SK-N-SH (cell line): ENCODE measurements around the gene ANKMY1.

Experiments
- CHD2 ChIP-seq: fragments of 150-350 bp; IDR thresholded peaks from 2 replicates; pipeline ENCODE4 v1.6.1; 2018; ENCODE audit warnings: low read length; ENCODE audit not compliant: partially characterized antibody
- EZH2phosphoT487 ChIP-seq: fragments of 200-600 bp; sonication (generic); IDR thresholded peaks from 2 replicates; pipeline ENCODE4 v1.6.1; 2017; ENCODE audit warnings: low read depth, mixed run types, mild to moderate bottlenecking, antibody characterized with exemption, moderate library complexity, borderline replicate concordance
- FOXJ3 ChIP-seq: sonication (generic); formaldehyde crosslinking; IDR thresholded peaks from 2 replicates; pipeline ENCODE4 v1.5.1; 2020; ENCODE audit warnings: mild to moderate bottlenecking, missing genetic modification reagents
- GABPA ChIP-seq: IDR thresholded peaks from 2 replicates; pipeline ENCODE4 v1.4.0; 2012; ENCODE audit warnings: low read depth, mild to moderate bottlenecking
- MXI1 ChIP-seq: IDR thresholded peaks from 2 replicates; pipeline ENCODE4 v1.6.1; 2012; ENCODE audit warnings: mild to moderate bottlenecking, low read depth, low read length, improper control_type of control experiment
- POLR2AphosphoS5 ChIP-seq: IDR thresholded peaks from 2 replicates; pipeline ENCODE4 v1.6.1; 2012; ENCODE audit warnings: low read depth, low read length
- RAD21 ChIP-seq: IDR thresholded peaks from 2 replicates; pipeline ENCODE4 v1.6.1; 2012; ENCODE audit warnings: mild to moderate bottlenecking, low read length
- RCOR1 ChIP-seq: fragments of 150-350 bp; IDR thresholded peaks from 2 replicates; pipeline ENCODE4 v1.6.1; 2017; ENCODE audit warnings: antibody characterized with exemption, low read length
- SIN3A ChIP-seq: IDR thresholded peaks from 2 replicates; pipeline ENCODE4 v1.6.1; 2012; ENCODE audit warnings: low read depth, mild to moderate bottlenecking, low read length, moderate library complexity, borderline replicate concordance
- TF ChIP-seq, protein P1 (sequence below): fragments of 200-600 bp; sonication (generic); IDR thresholded peaks from 2 replicates; pipeline ENCODE4 v1.6.1; 2017; ENCODE audit warnings: antibody characterized with exemption, mild to moderate bottlenecking, moderate library complexity
- TF ChIP-seq, protein P2 (sequence below): IDR thresholded peaks from 2 replicates; pipeline ENCODE4; 2012
- TF ChIP-seq, protein P3 (sequence below): IDR thresholded peaks from 2 replicates; pipeline ENCODE4 v1.6.1; 2012; ENCODE audit warnings: mild to moderate bottlenecking, low read depth, low read length, moderate library complexity
- TF ChIP-seq, protein P4 (sequence below): fragments of 150-350 bp; IDR thresholded peaks from 2 replicates; pipeline ENCODE4 v1.6.1; 2017; ENCODE audit warnings: antibody characterized with exemption, low read length, low read depth, borderline replicate concordance

DNA sequence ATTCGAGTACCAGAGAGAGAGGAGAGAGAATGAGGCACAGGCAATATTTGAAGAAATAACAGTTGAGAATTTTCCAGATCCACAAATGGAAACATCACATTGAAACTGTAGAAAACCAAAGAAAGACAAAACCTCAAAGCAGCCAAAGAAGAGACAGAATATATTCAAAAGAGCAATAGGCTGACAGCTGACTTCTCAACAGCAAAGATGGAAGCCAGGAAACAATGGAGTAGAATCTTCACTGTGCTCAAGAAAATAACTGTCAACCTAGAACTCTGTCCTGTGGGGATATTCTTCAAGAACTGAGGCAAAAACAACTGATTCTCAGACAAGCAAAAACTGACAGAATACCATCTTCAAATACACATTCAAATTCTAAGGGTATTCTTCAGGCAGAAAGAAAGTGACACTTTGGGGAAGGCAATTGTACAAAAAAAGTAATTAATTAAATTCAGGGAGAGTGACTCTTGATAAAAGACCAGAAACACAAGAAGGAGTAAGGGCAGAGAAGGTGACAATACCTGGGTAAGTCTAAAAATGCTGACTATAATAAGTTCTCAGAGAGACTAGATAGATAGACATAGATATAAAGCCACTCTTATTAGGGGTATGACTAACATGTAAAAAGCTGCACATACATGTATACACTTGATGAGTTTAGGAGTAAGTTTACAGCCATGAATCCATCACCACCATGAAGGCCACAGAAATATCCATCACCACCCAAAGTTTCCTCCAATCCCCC, 25.6 kb downstream of the ANKMY1 start:
- TF ChIP-seq, protein P1, sequence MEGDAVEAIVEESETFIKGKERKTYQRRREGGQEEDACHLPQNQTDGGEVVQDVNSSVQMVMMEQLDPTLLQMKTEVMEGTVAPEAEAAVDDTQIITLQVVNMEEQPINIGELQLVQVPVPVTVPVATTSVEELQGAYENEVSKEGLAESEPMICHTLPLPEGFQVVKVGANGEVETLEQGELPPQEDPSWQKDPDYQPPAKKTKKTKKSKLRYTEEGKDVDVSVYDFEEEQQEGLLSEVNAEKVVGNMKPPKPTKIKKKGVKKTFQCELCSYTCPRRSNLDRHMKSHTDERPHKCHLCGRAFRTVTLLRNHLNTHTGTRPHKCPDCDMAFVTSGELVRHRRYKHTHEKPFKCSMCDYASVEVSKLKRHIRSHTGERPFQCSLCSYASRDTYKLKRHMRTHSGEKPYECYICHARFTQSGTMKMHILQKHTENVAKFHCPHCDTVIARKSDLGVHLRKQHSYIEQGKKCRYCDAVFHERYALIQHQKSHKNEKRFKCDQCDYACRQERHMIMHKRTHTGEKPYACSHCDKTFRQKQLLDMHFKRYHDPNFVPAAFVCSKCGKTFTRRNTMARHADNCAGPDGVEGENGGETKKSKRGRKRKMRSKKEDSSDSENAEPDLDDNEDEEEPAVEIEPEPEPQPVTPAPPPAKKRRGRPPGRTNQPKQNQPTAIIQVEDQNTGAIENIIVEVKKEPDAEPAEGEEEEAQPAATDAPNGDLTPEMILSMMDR, result no peak
- TF ChIP-seq, protein P2, sequence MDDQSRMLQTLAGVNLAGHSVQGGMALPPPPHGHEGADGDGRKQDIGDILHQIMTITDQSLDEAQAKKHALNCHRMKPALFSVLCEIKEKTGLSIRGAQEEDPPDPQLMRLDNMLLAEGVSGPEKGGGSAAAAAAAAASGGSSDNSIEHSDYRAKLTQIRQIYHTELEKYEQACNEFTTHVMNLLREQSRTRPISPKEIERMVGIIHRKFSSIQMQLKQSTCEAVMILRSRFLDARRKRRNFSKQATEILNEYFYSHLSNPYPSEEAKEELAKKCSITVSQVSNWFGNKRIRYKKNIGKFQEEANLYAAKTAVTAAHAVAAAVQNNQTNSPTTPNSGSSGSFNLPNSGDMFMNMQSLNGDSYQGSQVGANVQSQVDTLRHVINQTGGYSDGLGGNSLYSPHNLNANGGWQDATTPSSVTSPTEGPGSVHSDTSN, result no peak
- TF ChIP-seq, protein P3, sequence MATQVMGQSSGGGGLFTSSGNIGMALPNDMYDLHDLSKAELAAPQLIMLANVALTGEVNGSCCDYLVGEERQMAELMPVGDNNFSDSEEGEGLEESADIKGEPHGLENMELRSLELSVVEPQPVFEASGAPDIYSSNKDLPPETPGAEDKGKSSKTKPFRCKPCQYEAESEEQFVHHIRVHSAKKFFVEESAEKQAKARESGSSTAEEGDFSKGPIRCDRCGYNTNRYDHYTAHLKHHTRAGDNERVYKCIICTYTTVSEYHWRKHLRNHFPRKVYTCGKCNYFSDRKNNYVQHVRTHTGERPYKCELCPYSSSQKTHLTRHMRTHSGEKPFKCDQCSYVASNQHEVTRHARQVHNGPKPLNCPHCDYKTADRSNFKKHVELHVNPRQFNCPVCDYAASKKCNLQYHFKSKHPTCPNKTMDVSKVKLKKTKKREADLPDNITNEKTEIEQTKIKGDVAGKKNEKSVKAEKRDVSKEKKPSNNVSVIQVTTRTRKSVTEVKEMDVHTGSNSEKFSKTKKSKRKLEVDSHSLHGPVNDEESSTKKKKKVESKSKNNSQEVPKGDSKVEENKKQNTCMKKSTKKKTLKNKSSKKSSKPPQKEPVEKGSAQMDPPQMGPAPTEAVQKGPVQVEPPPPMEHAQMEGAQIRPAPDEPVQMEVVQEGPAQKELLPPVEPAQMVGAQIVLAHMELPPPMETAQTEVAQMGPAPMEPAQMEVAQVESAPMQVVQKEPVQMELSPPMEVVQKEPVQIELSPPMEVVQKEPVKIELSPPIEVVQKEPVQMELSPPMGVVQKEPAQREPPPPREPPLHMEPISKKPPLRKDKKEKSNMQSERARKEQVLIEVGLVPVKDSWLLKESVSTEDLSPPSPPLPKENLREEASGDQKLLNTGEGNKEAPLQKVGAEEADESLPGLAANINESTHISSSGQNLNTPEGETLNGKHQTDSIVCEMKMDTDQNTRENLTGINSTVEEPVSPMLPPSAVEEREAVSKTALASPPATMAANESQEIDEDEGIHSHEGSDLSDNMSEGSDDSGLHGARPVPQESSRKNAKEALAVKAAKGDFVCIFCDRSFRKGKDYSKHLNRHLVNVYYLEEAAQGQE, result no peak
- TF ChIP-seq, protein P4, sequence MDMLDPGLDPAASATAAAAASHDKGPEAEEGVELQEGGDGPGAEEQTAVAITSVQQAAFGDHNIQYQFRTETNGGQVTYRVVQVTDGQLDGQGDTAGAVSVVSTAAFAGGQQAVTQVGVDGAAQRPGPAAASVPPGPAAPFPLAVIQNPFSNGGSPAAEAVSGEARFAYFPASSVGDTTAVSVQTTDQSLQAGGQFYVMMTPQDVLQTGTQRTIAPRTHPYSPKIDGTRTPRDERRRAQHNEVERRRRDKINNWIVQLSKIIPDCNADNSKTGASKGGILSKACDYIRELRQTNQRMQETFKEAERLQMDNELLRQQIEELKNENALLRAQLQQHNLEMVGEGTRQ, result no peak
- TF ChIP-seq RAD21 (no peak), POLR2AphosphoS5 (no peak), CHD2 (no peak), FOXJ3 (no peak), GABPA (no peak), MXI1 (no peak), EZH2phosphoT487 (no peak), SIN3A (no peak), RCOR1 (no peak)
